ENCODE data around the gene CFAP46.
A peak's percentile ranks its signal among the peaks of the same experiment; 100 is the strongest.
"Not testable (repeated sequence)": the region's sequence is repeated elsewhere in the genome, so short reads cannot be mapped to it uniquely, and the experiment has no call there.

CFAP46 gene

DNA sequence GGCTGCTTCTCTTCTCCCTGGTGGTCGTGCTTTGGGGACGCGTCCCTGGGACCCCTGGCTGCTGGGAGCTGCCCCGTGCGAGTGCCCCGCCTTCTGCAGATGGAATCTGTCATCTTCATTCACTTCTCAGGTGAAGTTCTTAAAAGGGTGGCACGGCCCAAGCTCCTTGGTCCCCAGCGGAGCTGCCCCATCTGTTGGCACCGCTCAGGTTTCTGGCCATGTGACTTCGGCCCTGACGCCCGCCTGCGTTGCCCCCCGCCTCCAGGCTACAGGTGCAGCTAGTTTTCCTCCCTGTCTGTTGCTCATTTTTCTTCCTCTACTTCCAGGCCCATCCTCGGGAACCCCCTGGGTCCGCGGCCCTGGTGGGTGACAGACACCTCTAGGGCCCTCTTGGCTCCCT, 149.6 kb downstream of the CFAP46 start:
- DNase-seq (ENCODE audit: low read depth in 4 of 4, low spot score in 1 of 4) = no peak

DNA sequence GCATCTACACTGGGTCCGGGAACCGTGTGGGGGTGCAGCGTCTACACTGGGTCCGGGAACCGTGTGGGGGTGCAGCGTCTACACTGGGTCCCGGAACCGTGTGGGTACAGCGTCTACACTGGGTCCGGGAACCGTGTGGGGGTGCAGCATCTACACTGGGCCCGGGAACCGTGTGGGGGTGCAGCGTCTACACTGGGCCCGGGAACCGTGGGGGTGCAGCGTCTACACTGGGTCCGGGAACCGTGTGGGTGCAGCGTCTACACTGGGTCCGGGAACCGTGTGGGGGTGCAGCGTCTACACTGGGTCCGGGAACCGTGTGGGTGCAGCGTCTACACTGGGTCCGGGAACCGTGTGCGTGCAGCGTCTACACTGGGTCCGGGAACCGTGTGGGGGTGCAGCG, 150.3 kb downstream of the CFAP46 start:
- DNase-seq (ENCODE audit: low read depth in 4 of 4, low spot score in 1 of 4) = not testable (repeated sequence)

DNA sequence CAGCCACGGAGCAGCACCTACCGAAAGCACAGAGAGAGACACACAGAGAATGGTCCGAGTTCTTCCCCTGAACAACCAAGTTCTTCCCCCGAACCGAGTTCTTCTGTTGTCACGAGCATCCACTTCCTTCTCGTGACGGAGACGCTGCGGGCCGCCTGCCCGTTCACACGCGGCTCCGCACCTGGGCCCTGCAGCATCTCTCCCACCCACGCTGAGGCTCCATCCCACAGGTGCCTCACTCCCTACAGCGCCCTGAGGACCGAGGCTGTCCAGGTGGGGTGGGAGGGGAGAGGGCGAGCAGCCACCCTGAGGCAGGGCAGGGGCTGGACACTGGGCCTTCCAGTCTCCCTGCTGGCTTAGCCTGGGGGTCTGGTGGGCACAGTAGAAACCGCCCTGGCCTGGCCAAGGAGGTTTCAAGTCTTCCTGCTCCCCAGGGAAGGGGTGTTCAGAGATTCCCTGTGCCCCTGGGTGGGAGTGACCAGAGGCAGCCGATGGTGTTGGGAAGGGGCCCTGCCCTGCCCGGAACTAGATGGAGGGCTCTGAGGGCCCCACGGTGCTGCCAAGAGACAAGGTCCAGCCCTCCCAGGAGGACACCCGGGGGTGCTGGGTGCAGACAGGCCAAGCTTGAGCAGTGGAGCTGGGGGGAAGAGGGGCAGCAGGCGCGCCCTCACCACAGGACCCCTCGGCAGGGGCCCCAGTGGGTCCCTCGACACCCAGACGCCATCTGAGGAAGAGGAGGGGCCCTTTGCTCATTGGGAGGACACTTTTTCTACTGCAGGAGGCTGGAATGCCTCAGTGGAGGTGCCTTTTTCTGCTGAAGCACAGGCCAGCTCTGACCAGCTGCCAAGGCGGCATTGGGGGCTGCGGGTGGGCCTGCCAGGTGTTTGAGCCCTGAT, 151.2 kb downstream of the CFAP46 start:
- DNase-seq (ENCODE audit: low read depth in 4 of 4, low spot score in 1 of 4) = no peak

DNA sequence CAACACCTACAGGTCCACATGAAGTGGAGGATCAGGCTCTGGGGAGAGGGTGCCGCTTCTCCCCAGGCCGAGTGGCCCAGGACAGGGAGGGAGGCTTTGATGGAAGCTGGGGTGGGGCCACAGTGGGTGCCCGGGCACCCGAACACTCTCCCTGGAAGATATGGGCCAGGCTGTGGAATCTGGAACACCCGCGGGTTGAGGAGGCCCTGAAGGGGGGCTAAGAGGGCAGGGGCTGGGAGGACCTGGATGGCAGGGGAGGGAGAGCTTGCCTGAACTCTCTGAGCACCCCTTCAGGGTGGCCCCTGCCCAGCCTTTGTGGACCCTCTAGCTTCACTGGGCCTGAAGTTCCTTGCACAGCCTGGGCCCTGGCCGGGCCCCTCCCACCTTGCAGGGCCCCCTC, 151.9 kb downstream of the CFAP46 start:
- DNase-seq (ENCODE audit: low read depth in 4 of 4, low spot score in 1 of 4) = no peak

DNA sequence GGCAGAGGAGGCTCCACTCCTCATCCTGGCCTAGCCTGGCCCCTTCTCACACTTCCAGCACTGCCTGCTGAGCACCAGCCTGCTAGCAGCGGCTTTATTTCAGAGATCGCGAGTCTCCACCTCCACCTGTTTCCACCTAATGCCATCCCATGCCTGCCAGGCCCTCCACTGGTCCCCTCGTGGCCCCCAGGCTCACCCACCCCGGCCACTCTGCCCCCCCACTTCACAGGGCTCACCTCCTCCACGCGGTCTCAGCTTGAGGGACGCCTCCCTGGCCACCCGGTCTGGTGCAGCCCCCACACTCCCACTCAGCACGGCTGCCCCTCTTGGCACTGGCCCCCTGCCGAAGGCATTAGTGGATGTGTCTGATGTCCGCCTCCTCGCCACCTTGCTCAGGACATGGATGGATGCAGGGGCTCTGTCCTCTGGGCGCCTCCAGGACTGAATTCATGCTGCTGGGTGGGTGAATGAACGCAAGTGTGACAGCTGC, 152.7 kb downstream of the CFAP46 start:
- no peak for DNase-seq (ENCODE audit: low read depth in 4 of 4, low spot score in 1 of 4)

DNA sequence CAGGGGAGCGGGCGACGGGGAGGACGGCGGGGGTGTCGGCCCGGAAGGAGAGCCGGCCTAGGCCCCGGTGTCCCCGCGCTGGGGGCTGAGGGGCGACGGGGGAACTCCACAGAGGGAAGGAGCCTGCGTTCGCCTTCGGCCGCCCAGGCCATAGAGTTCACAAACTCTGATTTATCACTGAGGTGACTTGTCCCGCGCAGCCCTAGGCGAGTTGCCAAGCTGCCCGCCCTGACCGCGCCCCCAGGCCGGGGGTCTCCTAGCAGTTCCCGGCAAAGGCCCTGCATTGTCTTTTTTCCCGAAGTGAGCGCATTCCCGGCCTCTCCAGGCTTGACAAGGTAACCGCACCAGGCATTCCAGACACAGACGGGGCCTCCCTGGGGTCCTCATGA, 153.5 kb downstream of the CFAP46 start:
- DNase-seq (ENCODE audit: low read depth in 4 of 4, low spot score in 1 of 4) = no peak

DNA sequence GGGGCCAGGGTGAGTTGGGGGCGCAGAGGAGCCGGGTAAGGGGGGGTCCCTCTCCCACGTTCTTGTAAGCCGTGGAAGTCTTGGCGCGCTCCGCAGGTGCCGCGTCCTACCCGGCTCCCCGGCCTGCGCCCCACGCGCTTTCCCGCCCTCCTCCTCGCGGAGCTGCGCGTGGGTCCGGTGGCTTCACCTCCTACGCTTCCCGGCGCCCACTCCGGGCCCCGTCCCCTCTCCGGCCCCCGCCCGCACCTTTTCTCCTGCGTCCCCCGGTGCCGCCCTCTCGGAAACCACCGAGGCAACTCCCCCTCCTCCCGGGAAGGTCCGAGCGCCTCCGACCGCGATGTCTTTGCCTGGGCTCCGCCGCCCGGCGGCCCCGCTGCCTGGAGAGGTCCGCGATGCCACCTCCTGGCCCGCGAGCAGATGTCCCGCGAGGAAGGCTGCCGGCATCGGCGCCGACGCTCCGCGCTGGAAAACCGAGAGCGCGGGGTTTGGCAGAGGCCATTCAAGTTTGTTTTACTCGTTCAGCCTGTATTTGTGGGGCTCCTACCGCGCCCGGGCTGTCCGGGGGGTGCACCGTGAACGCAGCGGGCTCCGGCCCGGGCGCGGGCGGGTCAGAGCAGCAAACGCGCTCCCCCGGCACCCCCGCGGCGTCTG, 154.1 kb downstream of the CFAP46 start:
- no peak for DNase-seq (ENCODE audit: low read depth in 4 of 4, low spot score in 1 of 4)

DNA sequence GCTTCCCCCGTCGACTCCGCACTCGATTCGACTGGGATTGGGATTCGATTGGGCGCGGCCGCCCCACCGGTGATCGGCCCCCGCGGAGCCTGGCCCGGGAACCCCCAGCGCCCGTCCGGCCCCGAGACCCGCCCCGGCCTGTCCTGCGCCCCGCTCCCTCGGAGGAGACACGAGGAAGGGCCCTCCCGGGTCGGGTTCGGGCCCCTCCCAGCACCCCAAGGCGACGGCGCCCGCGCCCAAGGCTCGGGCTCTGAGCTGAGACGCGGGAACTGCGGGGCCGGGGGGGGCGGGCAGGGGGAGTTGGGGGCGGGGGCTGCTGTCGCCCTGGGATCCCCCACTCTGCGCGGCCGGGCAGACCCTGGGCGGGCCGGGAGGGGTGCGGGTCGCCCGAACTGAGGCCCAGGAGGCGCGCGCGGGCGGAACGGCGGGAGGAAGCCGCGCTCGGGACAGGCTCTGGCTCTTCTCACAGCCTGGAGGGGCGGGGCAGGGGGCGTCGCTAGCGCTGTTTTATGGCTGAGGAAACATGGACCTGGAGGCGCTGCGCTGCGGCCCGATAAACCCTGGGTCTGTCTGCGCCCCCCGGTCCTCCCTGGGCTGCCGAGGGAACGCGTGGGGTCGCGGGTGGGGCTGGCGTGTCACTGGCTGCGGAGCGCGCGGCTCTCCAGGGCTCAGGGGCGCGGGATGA, 154.7 kb downstream of the CFAP46 start:
- DNase-seq (ENCODE audit: low read depth in 4 of 4, low spot score in 1 of 4) = peak in 1 of 4 experiments; percentile 13

DNA sequence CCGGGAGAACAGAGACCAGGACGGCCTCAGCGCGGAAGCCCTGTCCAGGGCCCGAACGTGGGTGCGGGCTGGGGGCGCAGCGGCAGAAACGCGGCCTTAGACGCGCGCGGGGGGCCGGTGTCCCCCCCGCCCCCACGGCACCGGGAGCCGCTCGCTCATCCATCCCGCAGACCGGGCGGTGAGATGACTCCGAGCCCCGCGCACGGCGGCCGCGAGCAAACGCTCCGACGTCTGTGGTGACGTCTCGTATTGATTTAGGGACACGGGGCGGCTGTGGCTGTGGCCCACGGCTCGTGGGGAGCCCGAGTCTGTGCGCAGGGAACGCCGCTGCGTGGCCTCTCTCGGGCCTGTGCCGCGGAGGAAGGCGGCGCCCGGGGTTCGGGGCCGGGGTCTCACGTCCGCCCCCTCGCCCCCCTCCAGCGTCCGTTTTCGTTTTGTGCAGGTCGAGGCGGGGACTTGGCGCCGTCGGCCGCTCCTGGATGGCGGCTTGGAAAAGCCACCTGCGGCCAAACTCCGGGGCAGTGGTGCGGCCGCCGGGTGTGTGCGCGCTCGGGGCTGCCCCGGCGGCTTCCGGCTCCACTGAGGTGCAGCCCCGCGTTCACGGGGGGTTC, 155.4 kb downstream of the CFAP46 start:
- DNase-seq (ENCODE audit: low read depth in 4 of 4, low spot score in 1 of 4) = no peak

DNA sequence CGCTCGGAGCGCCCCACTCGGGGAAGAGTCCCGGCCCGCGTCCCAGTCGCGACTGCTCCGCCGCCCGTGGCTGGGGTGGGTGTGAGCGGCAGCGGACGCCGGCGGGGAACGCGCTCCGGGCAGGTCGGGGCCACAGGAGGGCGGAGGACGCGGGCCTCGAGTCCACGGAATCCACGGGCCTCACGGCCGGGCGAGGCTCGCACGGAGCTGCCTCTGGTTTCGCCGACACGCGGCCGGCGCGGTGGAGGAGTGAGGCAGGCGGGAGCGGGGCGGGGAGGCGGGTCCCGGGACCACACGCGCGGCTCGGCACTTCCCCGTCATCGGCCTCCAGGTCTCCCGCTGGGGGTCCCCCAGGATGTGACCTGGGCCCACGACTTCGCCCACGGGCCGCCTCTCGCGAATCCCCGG, 155.9 kb downstream of the CFAP46 start:
- DNase-seq (ENCODE audit: low read depth in 4 of 4, low spot score in 1 of 4) = no peak

DNA sequence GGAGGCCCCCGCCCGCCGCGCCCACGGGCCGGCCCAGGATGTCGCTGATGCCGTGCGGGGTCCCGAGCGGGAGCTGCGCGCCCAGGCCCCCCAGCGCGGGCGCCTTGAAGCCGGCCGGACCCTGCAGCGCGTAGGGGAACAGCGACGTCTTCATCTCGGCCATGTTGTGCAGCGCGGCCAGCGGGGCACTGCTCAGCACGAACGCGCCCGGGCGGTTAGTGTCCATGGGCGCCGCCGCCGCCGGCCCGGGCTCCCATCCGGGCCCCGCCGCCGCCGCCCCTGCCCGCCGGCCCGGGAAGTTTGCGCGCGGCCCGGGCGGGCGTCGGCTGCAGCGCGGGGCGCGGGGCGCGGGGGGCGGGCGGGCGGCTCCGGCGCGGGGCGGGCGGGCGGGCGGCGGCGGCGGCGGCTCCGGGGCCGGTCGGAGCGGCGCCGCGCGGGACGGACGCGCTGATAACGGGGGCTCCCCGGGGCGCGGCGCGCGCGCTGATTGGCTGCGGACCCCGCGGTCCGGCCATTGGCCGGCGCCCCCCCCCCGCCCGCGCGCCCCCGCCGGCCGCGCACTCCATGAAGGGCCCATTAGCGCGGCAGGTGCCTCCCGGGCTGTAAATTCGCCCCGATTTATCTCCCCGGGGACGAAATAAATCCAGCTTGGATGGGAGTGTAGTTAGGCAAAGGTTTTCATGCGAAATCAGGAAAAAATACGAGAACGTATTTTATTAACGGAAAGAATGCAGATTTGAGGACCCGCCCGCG, 156.5 kb downstream of the CFAP46 start, which contains the start of gene NKX6-2:
Gene NKX6-2 (minus strand): TSS at position 425 of the 753 bp plus-strand sequence. CDS start 199 bp downstream, at position 226.
- DNase-seq (ENCODE audit: low read depth in 4 of 4, low spot score in 1 of 4) = no peak

DNA sequence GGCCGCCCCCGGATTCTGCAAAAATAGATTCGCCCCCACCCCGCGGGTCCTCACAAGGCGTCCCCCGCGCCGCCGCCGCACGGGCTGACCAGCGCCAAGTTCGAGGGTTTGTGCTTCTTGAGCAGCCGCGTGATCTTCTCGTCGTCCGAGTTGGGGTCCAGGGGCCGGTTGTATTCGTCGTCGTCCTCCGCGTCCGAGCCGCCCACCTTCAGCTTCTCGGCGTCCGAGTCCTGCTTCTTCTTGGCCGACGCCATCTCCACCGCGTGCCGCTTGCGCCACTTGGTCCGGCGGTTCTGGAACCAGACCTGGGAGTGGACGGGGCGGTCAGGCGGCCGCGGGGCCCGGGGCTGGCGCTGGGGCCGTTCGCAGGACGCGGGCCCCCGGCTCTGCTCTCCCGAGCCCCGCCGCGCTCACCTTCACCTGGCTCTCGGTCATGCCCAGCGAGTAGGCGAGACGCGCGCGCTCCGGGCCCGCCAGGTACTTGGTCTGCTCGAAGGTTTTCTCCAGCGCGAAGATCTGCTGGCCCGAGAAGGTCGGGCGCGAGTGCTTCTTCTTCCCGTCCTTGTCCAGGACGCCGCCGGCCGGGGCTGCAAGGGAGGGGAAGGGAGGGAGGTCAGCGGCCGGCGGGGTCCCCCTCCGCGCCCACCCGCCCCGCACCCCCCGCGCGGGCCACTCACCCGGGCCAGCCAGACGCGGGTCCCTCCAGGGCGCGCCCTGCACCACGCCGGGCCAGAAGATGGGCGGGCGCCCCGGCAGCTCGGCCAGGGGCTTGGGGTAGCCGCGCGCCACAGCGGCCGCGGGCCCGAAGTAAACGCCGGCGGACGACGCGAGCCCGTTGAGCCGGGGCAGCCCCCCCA, 157.3 kb downstream of the CFAP46 start:
- no peak for DNase-seq (ENCODE audit: low read depth in 4 of 4, low spot score in 1 of 4)

DNA sequence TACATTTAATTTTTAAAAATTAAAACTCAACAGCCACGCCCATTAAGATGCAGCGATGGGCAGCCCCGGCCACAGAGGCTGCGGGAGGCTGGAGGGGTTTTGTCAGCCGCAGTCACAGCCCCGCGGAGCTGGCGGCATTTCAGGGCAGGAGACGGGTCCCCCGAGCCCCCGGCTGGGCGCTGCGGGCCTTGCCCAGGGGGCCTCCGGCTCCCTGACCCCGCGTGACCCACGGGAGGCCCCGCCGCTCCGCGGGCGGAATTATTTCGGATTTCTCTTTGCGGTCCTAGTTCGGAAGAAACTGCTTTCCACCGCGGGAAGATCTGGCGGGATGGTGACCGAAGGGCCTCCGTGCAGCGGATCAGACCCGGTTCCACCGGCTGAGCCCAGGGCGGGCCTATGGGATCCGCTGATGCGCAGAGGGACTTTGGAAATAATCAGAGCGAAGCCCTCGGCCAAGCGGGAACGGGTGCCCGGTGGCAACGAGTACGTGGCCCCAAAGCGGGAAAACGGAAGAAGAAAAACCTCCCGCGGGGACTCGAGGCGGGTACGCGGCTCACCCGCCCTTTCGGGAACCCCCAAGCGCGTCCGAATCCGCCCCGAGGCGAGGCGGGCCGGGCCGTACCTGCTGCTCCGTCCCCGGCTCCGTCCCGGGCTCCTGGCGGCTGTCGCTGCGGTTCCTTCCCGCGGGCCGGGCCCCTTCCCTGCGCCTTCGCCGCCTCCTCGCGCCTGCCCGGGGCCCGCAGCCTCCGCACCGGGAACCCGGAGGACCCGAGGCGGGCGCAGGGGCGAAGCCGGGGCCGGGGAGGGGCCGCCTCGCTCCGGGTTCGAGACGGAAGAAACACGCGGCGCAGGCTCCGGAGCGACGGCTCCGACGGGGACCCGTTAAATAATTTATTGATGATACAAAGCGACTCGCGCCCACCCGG, 158.2 kb downstream of the CFAP46 start:
- no peak for DNase-seq (ENCODE audit: low read depth in 4 of 4, low spot score in 1 of 4)

DNA sequence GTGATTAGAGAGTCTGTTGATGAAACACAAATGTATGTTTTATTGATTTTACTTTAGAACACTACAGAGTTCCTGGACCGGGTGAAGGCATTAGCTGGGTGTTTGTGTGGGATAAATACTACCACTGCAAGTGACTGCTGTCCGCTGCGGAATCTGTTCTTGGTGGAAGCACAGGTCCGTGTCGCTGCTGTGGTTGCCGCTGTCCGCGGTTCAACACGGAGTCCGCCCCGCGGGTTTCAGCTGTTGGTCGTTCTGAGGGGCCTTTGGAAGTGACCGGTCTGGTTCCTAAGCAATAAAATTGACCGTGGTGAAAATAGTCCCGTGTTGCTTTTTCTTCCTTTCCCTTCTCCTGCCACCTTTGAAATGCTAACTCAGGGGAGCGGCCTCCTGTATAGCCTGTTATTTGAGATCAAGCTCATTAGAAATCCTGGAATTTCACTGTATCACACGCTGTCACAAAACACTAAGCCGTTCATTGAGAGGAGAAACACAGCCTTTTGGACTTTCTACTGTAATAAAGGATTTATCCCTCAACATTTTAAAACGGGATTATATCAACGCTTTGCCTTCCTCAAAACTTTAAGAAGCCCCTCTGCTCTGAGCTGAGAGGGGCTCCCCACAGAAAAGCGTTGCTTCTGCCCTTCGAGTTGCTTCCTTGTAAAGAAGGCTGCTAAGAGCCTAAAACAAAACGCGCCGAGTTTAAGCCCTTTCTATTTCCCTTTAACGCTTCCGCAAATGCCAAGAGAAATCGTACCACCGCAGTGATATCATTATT, 159.0 kb downstream of the CFAP46 start:
- DNase-seq (ENCODE audit: low read depth in 4 of 4, low spot score in 1 of 4) = no peak

DNA sequence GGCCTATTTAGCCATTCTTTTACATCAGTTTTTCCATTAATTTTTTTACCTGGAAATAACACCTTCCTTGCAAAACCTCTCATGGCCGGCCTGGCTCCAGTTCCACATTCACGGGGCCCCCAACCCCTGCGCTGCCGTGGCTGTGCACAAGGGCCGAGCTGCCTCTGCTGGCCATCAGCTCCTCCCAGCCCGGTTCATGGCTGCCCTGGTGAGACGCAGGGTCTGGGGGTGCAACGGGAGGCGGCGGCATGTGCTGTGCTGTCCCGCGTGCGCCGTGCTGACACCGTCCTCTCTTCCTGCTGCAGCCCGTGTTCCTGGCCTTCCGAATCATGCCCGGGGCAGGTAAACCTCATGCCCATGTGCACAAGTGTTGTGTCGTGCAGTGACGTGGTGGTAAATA, 160.8 kb downstream of the CFAP46 start:
- no peak for DNase-seq (ENCODE audit: low read depth in 4 of 4, low spot score in 1 of 4)

DNA sequence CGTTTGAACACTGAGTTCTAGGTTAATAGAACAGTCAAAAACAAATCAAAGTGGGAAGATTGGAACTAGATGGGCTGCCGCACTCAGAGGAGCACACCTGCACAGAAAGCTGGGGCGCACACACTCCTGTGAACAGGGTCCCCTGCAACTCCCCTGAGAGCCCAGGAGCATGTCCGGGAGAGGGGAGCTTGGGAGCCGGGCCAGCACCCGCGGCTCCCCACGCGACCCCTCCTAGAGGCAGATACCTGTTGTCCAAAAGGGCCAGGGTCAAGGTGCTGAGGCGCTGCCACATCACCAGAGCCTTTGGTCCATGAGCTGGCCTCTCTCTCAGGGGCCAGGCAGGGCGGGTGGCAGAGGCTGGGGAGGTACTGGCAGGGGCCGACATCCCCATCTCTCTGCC, 162.0 kb downstream of the CFAP46 start:
- DNase-seq (ENCODE audit: low read depth in 4 of 4, low spot score in 1 of 4) = no peak

DNA sequence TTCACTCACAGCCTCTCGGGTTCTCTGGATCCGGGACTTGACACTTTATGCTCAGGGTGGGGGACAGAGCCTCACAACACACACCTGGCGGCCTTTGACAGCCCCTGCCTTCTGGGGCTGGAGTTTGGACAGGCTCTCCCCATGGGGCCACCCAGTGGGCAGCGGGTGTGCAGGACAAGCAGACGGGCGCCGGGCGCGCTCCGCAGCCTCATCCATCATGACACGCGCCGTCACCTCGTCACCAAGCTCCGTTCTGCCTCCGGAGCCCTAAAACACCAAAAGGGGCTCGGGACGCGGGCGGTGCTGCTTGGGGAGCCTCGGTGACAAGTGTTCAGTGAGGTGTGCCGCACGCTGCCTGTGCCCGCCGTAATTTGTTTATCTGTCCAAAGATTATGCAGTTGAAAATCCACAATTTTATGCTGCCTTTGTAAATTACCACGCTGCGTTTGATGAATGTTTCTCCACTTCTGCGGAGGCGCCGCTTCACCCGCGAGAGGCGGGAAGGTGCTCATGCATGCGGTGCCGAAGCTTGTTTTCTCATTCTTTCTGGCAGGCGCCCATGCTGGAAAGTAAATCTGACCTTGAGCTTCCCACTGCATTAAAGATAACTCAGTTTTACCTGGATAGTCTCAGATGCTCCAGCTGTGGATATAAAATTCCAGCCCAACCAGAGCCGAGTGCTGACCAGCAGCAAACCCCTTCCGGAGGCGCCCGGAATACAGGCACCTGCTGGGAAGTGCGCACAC, 162.6 kb downstream of the CFAP46 start:
- no peak for DNase-seq (ENCODE audit: low read depth in 4 of 4, low spot score in 1 of 4)

Measured in stimulated activated CD4-positive, alpha-beta T cell treated with anti-CD3 and anti-CD28 coated beads, Interleukin-1b, Interleukin-23, amount 100 ng/mL, for 24 hours (primary cell).